HEK293 (cell line): ENCODE data around the gene PPFIA1.

ENCODE experiments used
- CTCF ChIA-PET: fragments of 350-600 bp; formaldehyde crosslinking; extraction: SDS; loops from one replicate; lab custom pipeline; 2021; ENCODE audit warnings: antibody characterized with exemption; lab: Yijun Ruan, JAX
- POLR2A ChIA-PET: fragments of 300-600 bp; formaldehyde crosslinking; extraction: SDS; loops from one replicate; lab custom pipeline; 2020; ENCODE audit warnings: antibody characterized with exemption, inconsistent platforms; lab: Yijun Ruan, JAX
- H3K27ac ChIP-seq: fragments of 200-500 bp; sonication (Bioruptor generic); 2 replicates; pipeline ENCODE4 v1.5.1; 2014; ENCODE audit warnings: low read depth, low read length, control low read depth, inconsistent platforms; ENCODE audit errors: extremely low read depth
- H3K36me3 ChIP-seq, 2 experiments: fragments of 200-500 bp in 1 of 2; sonication (Bioruptor generic) in 1 of 2; 1 replicate in 1 of 2; 2 replicates in 1 of 2; pipeline ENCODE4 v1.5.1; 2014 to 2017; ENCODE audit warnings: inconsistent platforms in 2 of 2, low read length in 2 of 2; ENCODE audit not compliant: control insufficient read depth in 2 of 2, insufficient read depth in 1 of 2
- H3K4me1 ChIP-seq: fragments of 200-500 bp; sonication (Bioruptor generic); 2 replicates; pipeline ENCODE4 v1.5.1; 2014; ENCODE audit warnings: mild to moderate bottlenecking, low read length, inconsistent platforms; ENCODE audit not compliant: control insufficient read depth, insufficient read depth
- H3K4me3 ChIP-seq: 2 replicates; pipeline ENCODE4 v1.5.1; 2011; ENCODE audit warnings: low read depth, mild to moderate bottlenecking, control low read depth, low read length, moderate library complexity
- H3K9me3 ChIP-seq: fragments of 200-500 bp; sonication (Bioruptor generic); 2 replicates; pipeline ENCODE4 v1.5.1; 2014; ENCODE audit warnings: low read depth, low read length, inconsistent platforms; ENCODE audit not compliant: control insufficient read depth, insufficient read depth
- BCL6B ChIP-seq: fragments of 450-650 bp; formaldehyde crosslinking; IDR thresholded peaks from 2 replicates; pipeline ENCODE4 v1.5.1; 2017; ENCODE audit warnings: missing biosample characterization, missing genetic modification characterization
- EGR2 ChIP-seq: fragments of 450-650 bp; formaldehyde crosslinking; IDR thresholded peaks from 2 replicates; pipeline ENCODE4 v1.5.1; 2016; ENCODE audit warnings: low read depth, missing biosample characterization, missing genetic modification characterization
- SCRT2 ChIP-seq: fragments of 450-650 bp; formaldehyde crosslinking; IDR thresholded peaks from 2 replicates; pipeline ENCODE4 v1.5.1; 2016; ENCODE audit warnings: missing biosample characterization, missing genetic modification characterization
- YY1 ChIP-seq: fragments of 450-650 bp; formaldehyde crosslinking; IDR thresholded peaks from 2 replicates; pipeline ENCODE4 v1.5.1; 2018; ENCODE audit warnings: missing biosample characterization, missing genetic modification characterization
- ZBTB10 ChIP-seq: fragments of 450-650 bp; formaldehyde crosslinking; IDR thresholded peaks from 2 replicates; pipeline ENCODE4 v1.5.1; 2016; ENCODE audit warnings: missing biosample characterization, missing genetic modification characterization
- ZEB2 ChIP-seq: fragments of 450-650 bp; formaldehyde crosslinking; IDR thresholded peaks from 2 replicates; pipeline ENCODE4 v1.5.1; 2016; ENCODE audit warnings: missing biosample characterization, missing genetic modification characterization
- ZNF18 ChIP-seq: fragments of 450-650 bp; formaldehyde crosslinking; IDR thresholded peaks from 2 replicates; pipeline ENCODE4 v1.5.1; 2016; ENCODE audit warnings: missing biosample characterization, missing genetic modification characterization
- ZNF223 ChIP-seq: fragments of 450-650 bp; formaldehyde crosslinking; IDR thresholded peaks from 2 replicates; pipeline ENCODE4 v1.5.1; 2016; ENCODE audit warnings: missing biosample characterization, missing genetic modification characterization
- ZNF248 ChIP-seq: fragments of 450-650 bp; formaldehyde crosslinking; IDR thresholded peaks from 2 replicates; pipeline ENCODE4 v1.5.1; 2017; ENCODE audit warnings: missing biosample characterization, missing genetic modification characterization
- ZNF274 ChIP-seq, 2 experiments: fragments of 200-500 bp in 1 of 2; fragments of 450-650 bp in 1 of 2; sonication (Bioruptor generic) in 1 of 2; formaldehyde crosslinking in 1 of 2; IDR thresholded peaks; 2 replicates each; pipeline versions ENCODE4 v1.5.1 to v1.6.1; 2014 to 2016; ENCODE audit warnings: borderline replicate concordance in 1 of 2, inconsistent platforms in 1 of 2, low read length in 1 of 2, missing biosample characterization in 1 of 2, missing genetic modification characterization in 1 of 2
- ZNF513 ChIP-seq: fragments of 450-650 bp; IDR thresholded peaks from 2 replicates; pipeline ENCODE4 v1.5.1; 2018; ENCODE audit warnings: missing biosample characterization, missing genetic modification characterization
- ZNF580 ChIP-seq: fragments of 450-650 bp; formaldehyde crosslinking; IDR thresholded peaks from 2 replicates; pipeline ENCODE4 v1.5.1; 2016; ENCODE audit warnings: missing biosample characterization, missing genetic modification characterization
- ZNF692 ChIP-seq: fragments of 450-650 bp; formaldehyde crosslinking; IDR thresholded peaks from 2 replicates; pipeline ENCODE4 v1.5.1; 2016; ENCODE audit warnings: missing biosample characterization, missing genetic modification characterization
- ZNF777 ChIP-seq: fragments of 450-650 bp; formaldehyde crosslinking; IDR thresholded peaks from 2 replicates; pipeline ENCODE4 v1.5.1; 2017; ENCODE audit warnings: missing biosample characterization, missing genetic modification characterization, borderline replicate concordance
- ZNF837 ChIP-seq: fragments of 450-650 bp; formaldehyde crosslinking; IDR thresholded peaks from 2 replicates; pipeline ENCODE4 v1.5.1; 2016; ENCODE audit warnings: missing biosample characterization, missing genetic modification characterization
- ZXDB ChIP-seq: fragments of 450-650 bp; formaldehyde crosslinking; IDR thresholded peaks from 2 replicates; pipeline ENCODE4 v1.5.1; 2016; ENCODE audit warnings: missing biosample characterization, missing genetic modification characterization

PPFIA1 gene

GRCh38 chr11:70324376-70325115 lies 54.1 kb downstream of the PPFIA1 start:
- peaks cover 4 to 84% of the 10 kb centered on the region in 2 experiments; a peak in 2 of 3 replicates for H3K36me3 ChIP-seq
- no peaks in the 10 kb centered on the region for H3K9me3 ChIP-seq
- H3K4me1 ChIP-seq, result no peaks in the 10 kb centered on the region
- CTCF ChIA-PET, result no interaction called here
- POLR2A ChIA-PET, result no interaction called here
- H3K4me3 ChIP-seq, result no peak overlapping the region
- TF ChIP-seq ZNF692 (tag by site-specific recombination), result no peak
- TF ChIP-seq ZNF223 (tag by site-specific recombination), result no peak
- TF ChIP-seq ZXDB (tag by site-specific recombination), result no peak
- TF ChIP-seq ZNF580, result no peak
- TF ChIP-seq ZEB2 (tag by site-specific recombination), result no peak
- TF ChIP-seq ZNF18 (tag by site-specific recombination), result no peak
- TF ChIP-seq YY1 (tag by site-specific recombination), result no peak
- H3K27ac ChIP-seq, result no peak overlapping the region

GRCh38 chr11:70325824-70326223 lies 55.3 kb downstream of the PPFIA1 start:
- CTCF ChIA-PET, result no interaction called here
- POLR2A ChIA-PET, result no interaction called here

More at GRCh38 chr11:70325824-70326223, 55.3 kb downstream of the PPFIA1 start:
- Histone ChIP-seq H3K36me3 (peaks cover 4 to 87% of the 10 kb centered on the region in 2 experiments; a peak in 2 of 3 replicates), H3K4me1 (no peaks in the 10 kb centered on the region), H3K9me3 (no peaks in the 10 kb centered on the region), H3K4me3 (no peak overlapping the region), H3K27ac (no peak overlapping the region)
- TF ChIP-seq EGR2, result no peak
- TF ChIP-seq ZNF248, result no peak
- no peak for TF ChIP-seq ZNF777 (tag by site-specific recombination)
- no peak for TF ChIP-seq ZNF513
- TF ChIP-seq SCRT2 (tag by site-specific recombination), result no peak
- no peak for TF ChIP-seq ZNF274 (IDR thresholded peaks at IDR 0.05; ENCODE audit: low read length)
- TF ChIP-seq ZNF274 (tag by site-specific recombination; IDR thresholded peaks at IDR 0.05; ENCODE audit: borderline replicate concordance), result no peak
- TF ChIP-seq ZBTB10, result no peak
- no peak for TF ChIP-seq ZNF837 (tag by site-specific recombination)
- TF ChIP-seq BCL6B (tag by site-specific recombination), result no peak
